GM12878 (cell line): ENCODE measurements around the gene BCLAF1.

Experiments
- ATF2 ChIP-seq: IDR thresholded peaks from 2 replicates; pipeline ENCODE4 v1.6.1; 2012; ENCODE audit warnings: low read length, inconsistent platforms
- CTCF ChIP-seq, 3 experiments: IDR thresholded peaks in 2 of 3; conservative IDR thresholded peaks in 1 of 3; 2 replicates each; pipeline ENCODE4 v1.5.1; 2011; ENCODE audit warnings: low read depth in 3 of 3, low read length in 3 of 3, mild to moderate bottlenecking in 3 of 3, control low read depth in 2 of 3, moderate library complexity in 2 of 3, inconsistent platforms in 1 of 3, mixed read lengths in 1 of 3; ENCODE audit not compliant: control insufficient read depth in 2 of 3, insufficient read depth in 1 of 3; ENCODE audit errors: extremely low read depth in 1 of 3
- ELK1 ChIP-seq: IDR thresholded peaks from 2 replicates; pipeline ENCODE4 v1.6.1; 2012; ENCODE audit warnings: low read depth, low read length, improper control_type of control experiment
- FOS ChIP-seq: IDR thresholded peaks from 3 replicates; pipeline ENCODE4 v1.6.1; 2011; ENCODE audit warnings: borderline replicate concordance; ENCODE audit not compliant: insufficient read length; ENCODE audit errors: extremely low read depth
- GABPA ChIP-seq: IDR thresholded peaks from 2 replicates; pipeline ENCODE4 v1.6.1; 2014; ENCODE audit warnings: antibody characterized with exemption, low read depth, mild to moderate bottlenecking, inconsistent platforms
- POLR2AphosphoS5 ChIP-seq: IDR thresholded peaks from 2 replicates; pipeline ENCODE4 v1.6.1; 2011; ENCODE audit warnings: mild to moderate bottlenecking, low read length, inconsistent platforms
- RAD21 ChIP-seq: IDR thresholded peaks from 2 replicates; pipeline ENCODE4 v1.6.1; 2011; ENCODE audit warnings: mild to moderate bottlenecking, low read depth, low read length, moderate library complexity; ENCODE audit not compliant: insufficient read depth
- ZNF217 ChIP-seq: fragments of 450-650 bp; IDR thresholded peaks from 2 replicates; pipeline ENCODE4 v1.6.1; 2017; ENCODE audit warnings: antibody characterized with exemption, mild to moderate bottlenecking

- TF ChIP-seq ELK1: no peak
- TF ChIP-seq GABPA: no peak
- no peak for TF ChIP-seq CTCF (IDR thresholded peaks at IDR 0.05 in 2 of 3, conservative IDR thresholded peaks at IDR 0.05 in 1 of 3; ENCODE audit: control insufficient read depth in 2 of 3, extremely low read depth in 1 of 3, insufficient read depth in 1 of 3, low read depth in 3 of 3, low read length in 3 of 3)
- no peak for TF ChIP-seq POLR2AphosphoS5
- no peak for TF ChIP-seq ZNF217
- TF ChIP-seq RAD21: no peak
- TF ChIP-seq FOS: no peak
- TF ChIP-seq ATF2: no peak
Observed at GRCh38 chr6:136254851-136255466, 34.7 kb downstream of the BCLAF1 start.
